Measurements from ENCODE around the gene AKIRIN1.
A peak's percentile ranks its signal among the peaks of the same experiment; 100 is the strongest.
"Not testable (repeated sequence)": the region's sequence is repeated elsewhere in the genome, so short reads cannot be mapped to it uniquely, and the experiment has no call there.

The AKIRIN1 gene

GRCh38 chr1:38997034-38997900 is 6.2 kb downstream of the AKIRIN1 start:
- no peak for DNase-seq

GRCh38 chr1:38997901-38998190 is 6.8 kb downstream of the AKIRIN1 start:
- DNase-seq: no peak

- DNase-seq: no peak
These were observed 10.7 kb downstream of the AKIRIN1 start for GRCh38 chr1:39001516-39002421.

DNA sequence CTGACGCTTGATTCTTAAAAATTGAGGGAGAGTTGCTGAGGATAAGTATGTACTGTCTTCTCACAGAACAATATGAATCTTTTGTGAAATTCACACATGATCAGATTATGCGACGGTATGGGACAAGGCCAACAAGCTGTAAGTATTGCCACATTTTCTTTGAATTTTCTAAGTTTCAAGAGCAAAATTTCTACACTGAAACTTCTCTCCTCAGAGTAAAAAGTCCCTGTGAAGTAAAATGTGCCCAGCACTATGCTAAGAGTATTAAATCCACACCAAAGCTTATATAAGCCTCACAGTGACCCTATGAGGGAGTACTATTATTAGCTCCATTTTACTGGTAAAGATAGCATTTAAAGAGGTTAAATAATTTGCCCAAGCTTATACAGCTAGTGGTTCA is 12.2 kb downstream of the AKIRIN1 start:
- DNase-seq: no peak

- DNase-seq: no peak
These were observed 12.7 kb downstream of the AKIRIN1 start for GRCh38 chr1:39003794-39004193.

GRCh38 chr1:39006287-39006686 is 15.2 kb downstream of the AKIRIN1 start:
- DNase-seq: no peak

- no peak for DNase-seq
These were observed 15.9 kb downstream of the AKIRIN1 start for GRCh38 chr1:39006726-39007645.

- not testable (repeated sequence) for DNase-seq
These were observed 23.9 kb downstream of the AKIRIN1 start for GRCh38 chr1:39014956-39015355.

DNA sequence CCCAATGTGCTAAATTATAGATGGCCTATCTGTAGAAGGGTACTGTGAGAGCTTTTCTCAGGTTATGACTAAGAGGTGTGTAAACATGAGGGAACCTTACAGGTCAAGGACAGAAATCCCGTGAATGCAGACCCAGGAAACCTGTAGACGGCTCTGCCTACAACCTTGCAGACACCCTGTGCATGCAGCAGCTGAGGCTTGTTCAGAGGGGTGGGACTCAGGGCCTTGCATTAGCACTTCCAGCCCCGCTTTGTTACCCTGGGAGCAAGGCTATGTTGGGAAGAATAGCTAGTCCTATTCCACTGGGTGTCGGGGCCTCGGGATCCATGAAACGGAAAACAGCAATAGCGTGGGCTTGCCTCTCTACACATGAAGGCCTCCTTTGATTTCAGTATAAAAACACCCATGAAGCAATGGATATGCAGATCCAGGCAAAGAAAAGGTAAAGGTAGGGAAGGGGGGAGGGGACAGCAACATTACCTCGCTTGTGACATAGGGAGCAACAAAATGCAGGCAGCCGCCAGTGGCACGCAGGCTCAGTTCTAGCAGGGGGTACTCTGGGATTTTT is 25.6 kb downstream of the AKIRIN1 start:
- DNase-seq: no peak

- no peak for DNase-seq
These were observed 26.2 kb downstream of the AKIRIN1 start for GRCh38 chr1:39017266-39017665.

DNA sequence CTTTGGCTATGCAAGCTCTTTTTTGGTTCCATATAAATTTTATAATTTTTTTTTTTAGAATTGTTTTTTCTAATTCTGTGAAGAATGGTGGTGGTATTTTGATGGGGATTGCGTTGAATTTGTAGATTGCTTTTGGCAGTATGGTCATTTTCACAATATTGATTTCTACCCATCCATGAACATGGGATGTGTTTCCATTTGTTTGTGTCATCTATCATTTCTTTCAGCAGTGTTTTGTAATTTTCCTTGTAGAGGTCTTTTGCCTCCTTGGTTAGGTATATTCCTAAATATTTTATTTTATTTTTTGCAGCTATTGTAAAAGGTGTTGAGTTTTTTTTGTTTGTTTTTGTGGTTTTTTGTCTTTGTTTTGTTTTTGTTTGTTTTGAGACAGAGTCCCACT is 29.4 kb downstream of the AKIRIN1 start:
- not testable (repeated sequence) for DNase-seq

- no peak for DNase-seq
These were observed 30.4 kb downstream of the AKIRIN1 start for GRCh38 chr1:39021426-39021825.

DNA sequence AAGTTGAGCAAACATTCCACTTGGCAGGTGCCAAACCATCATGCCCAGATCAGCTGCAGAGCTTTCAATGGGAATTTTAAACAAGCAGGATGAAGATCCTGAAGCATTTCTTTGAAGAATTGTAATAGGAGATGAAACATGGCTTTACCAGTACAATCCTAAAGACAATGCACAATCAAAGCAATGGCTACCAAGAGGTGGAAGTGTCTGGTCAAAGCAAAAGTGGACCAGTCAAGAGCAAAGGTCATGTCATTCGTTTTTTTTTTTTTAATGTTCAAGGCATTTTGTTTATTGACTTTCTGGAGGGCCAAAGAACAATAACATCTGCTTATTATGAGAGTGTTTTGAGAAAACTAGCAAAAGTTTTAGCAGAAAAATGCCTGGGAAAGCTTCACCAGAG is 32.1 kb downstream of the AKIRIN1 start:
- no peak for DNase-seq

DNA sequence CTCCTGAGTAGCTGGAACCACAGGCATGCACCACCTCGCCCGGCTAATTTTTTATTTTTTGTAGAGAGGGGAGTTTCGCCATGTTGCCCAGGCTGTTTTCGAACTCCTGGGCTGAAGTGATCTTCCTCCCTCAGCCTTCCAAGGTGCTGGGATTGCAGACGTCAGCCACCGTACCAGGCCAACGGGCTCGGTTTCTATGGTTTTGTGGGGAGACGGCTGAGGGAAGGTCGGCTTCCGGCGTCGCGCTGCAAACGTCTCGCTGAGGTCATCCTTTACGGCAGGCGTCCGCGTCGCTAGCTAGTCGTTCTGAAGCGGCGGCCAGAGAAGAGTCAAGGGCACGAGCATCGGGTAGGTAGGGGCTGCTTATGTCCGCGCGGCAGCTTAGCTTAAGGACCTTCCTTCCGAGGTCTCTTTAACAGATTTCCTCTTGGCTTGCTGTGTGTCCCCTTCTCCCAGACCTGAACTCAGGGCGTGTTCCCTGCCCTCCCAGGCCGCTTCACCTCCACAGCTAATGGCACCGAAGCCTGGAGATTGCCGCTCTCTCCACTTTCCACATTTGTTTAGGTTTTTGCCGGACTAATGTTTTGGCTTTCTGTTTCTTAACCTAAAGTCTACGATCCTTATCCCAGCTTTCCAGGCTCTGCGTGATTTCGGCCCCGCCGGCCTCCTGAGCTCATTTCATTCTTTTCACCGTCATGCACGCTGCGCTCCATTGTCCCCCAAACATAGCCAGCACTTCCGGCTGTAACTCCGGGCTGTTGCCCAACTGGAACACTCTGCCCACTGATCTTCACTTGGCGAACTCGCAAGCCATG is 35.2 kb downstream of the AKIRIN1 start, which contains the start of gene NDUFS5:
Gene NDUFS5, plus strand, starts transcription at position 300 of the 815 bp plus-strand sequence. CDS start 2,375 bp downstream, outside the sequence.
- peak; percentile 77 for DNase-seq

DNA sequence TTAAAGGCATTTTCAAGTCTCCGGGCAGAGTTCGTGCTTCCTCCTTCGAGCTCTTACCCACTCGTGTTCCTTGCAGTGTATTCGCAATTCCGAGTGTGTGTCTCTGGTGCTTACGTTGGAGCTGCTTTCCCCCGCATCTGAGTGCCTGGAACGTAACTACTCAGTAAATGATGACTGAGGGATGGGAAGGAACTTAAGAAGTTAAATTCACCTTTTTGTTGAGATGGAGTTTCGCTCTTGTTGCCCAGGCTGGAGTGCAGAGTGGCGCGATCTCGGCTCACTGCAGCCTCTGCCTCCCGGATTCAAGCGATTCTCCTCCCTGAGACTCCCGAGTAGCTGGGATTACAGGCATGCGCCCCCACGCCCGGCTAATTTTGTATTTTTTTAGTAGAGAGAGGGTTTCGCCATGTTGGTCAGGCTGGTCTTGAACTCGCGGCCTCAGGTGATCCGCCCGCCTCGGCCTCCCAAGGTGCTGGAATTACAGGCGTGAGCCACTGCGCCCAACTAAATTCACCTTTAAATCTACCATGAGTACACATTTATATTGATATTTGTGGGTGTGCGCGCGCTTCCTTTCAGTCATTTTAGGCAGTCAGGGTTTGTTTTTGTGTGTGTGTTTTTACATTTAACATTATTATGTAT is 35.9 kb downstream of the AKIRIN1 start:
- DNase-seq: no peak

DNA sequence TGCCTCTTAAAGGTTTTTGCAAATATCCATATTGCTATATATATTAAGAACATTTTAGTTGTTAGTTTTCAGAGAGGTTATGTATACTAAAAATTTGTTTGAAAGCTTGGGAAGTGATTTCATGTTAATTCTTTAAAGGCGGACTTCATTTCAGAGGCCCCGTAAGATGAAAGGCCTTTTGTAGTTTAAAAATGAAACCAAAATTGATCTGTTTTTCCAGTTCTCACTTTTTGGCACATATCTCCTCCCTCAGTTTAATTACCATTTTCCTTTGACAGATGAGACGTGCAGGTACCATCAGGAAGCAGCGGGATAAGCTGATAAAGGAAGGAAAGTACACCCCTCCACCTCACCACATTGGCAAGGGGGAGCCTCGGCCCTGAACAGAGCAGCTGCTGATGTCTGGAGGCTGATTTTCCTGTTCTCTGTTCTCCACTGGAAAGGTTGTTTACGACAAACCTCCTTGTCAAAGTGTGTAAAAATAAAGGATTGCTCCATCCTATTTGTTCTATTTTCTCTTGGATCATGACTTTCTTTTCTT is 43.1 kb downstream of the AKIRIN1 start:
- DNase-seq: no peak

- no peak for DNase-seq
These were observed 45.6 kb downstream of the AKIRIN1 start for GRCh38 chr1:39036678-39037077.

DNA sequence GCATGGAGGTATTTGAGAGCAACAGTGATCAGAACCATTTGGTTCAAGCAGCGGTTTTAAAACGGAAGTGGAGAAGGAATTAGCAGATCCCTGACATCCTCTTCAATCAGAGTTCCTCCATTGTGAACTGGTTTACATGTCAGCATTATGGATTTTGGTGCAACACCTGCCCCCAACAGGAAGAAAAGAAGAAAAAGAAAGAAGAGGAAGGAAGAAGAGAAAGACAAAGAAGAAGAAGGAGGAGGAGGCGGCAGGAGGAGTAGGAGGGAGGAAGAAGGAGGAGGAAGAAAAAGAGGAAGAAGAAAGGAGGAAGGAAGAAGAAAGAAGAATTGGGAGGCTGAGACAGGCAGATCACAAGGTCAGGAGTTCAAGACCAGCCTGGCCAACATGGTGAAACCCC is 52.4 kb downstream of the AKIRIN1 start:
- no peak for DNase-seq

DNA sequence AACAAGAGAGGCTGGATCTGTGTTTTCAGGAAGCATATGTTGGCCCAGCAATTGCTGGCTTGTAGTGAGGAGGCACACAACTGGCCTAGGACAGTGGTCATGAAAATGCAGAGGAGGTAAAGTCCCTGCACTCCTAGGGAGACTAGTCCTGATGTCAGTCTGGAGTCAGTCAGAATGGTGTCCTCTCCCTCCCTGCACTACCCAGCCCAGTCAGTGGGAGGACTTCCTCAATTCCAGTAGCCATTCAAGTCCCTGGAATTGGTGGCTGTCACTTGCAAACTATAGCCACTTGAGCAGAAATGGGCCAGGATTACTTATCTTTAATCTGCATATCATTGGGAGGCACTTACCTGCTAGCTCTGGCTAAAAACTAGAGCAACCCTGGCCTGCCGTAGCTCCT is 53.7 kb downstream of the AKIRIN1 start:
- DNase-seq: no peak

GRCh38 chr1:39045231-39045630 is 54.2 kb downstream of the AKIRIN1 start:
- no peak for DNase-seq
